ENCODE data around the gene RETREG1.

RETREG1 gene

GRCh38 chr5:16518606-16519005 is 98.2 kb downstream of the RETREG1 start:
- Histone ChIP-seq H3K27ac (ENCODE audit: low read length) (no peak overlapping the region), H3K4me1 (ENCODE audit: insufficient read depth, low read length) (no peaks in the 10 kb centered on the region), H3K79me2 (ENCODE audit: insufficient read depth, low read length) (no peaks in the 10 kb centered on the region), H3K9me3 (ENCODE audit: insufficient read depth, low read length, severe bottlenecking) (no peaks in the 10 kb centered on the region), H2AFZ (ENCODE audit: low read depth, low read length) (no peak overlapping the region), H3K27me3 (ENCODE audit: insufficient read depth, low read length, poor library complexity) (no peaks in the 10 kb centered on the region), H3K36me3 (ENCODE audit: insufficient read depth, low read length) (no peaks in the 10 kb centered on the region), H3K9ac (ENCODE audit: low read depth, low read length) (no peak overlapping the region), H3K4me2 (ENCODE audit: insufficient read depth, low read length) (no peak overlapping the region), H4K20me1 (ENCODE audit: insufficient read depth, low read length) (no peaks in the 10 kb centered on the region), H3K4me3 (ENCODE audit: low read depth in 1 of 2, low read length in 2 of 2) (no peak overlapping the region)
- no peak for ATAC-seq (ENCODE audit: insufficient read depth, low read depth)
- DNase-seq, result no peak
- TF ChIP-seq, protein P1, sequence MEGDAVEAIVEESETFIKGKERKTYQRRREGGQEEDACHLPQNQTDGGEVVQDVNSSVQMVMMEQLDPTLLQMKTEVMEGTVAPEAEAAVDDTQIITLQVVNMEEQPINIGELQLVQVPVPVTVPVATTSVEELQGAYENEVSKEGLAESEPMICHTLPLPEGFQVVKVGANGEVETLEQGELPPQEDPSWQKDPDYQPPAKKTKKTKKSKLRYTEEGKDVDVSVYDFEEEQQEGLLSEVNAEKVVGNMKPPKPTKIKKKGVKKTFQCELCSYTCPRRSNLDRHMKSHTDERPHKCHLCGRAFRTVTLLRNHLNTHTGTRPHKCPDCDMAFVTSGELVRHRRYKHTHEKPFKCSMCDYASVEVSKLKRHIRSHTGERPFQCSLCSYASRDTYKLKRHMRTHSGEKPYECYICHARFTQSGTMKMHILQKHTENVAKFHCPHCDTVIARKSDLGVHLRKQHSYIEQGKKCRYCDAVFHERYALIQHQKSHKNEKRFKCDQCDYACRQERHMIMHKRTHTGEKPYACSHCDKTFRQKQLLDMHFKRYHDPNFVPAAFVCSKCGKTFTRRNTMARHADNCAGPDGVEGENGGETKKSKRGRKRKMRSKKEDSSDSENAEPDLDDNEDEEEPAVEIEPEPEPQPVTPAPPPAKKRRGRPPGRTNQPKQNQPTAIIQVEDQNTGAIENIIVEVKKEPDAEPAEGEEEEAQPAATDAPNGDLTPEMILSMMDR (IDR thresholded peaks at IDR 0.05; ENCODE audit: borderline replicate concordance, extremely low read depth, low read length, poor library complexity, severe bottlenecking), result no peak
- TF ChIP-seq EZH2 (IDR thresholded peaks at IDR 0.05; ENCODE audit: borderline replicate concordance, low read depth, low read length, severe bottlenecking), result no peak

DNA sequence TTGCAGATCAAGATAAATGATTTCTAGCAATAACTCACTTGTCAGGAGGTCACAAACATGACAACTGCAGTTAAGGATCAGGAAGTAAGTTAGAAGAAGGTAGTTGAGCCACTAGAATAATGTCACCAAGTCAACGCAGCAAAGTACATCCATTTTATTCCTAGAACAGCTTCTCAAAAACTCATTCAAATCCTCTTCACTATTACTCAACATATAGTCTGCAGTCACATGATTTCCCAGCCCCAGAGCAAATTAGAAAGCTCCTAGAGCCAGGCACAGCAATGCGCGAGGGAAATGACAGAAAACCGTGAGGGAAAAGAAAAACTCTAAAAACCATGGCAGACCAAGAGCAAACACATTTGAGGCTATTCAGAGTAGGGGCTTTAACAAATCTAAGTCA is 101.3 kb downstream of the RETREG1 start:
- ATAC-seq (ENCODE audit: insufficient read depth, low read depth) (no peak), DNase-seq (no peak)

DNA sequence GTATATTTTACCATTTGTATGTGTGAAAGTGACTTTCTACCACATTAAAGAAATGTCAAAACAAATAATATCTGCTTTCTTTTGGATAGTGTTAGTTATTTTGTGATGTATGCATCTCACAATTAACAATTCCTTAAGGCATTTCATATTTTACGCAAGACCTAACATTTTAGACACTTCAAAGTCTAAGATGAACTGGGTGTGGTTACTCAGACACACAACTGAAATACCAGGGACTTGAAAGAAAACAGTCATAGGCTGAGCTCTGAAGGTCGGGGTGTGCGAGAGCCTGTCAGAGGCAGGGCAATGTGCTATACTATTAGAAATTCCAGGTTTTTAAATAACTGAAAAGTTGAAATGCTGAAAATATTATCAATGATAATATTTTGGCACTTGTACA is 106.7 kb downstream of the RETREG1 start:
- Histone ChIP-seq H2AFZ (ENCODE audit: low read depth, low read length) (no peak overlapping the region), H3K27ac (ENCODE audit: low read length) (no peak overlapping the region), H3K27me3 (ENCODE audit: insufficient read depth, low read length, poor library complexity) (no peaks in the 10 kb centered on the region), H3K4me1 (ENCODE audit: insufficient read depth, low read length) (no peaks in the 10 kb centered on the region), H3K36me3 (ENCODE audit: insufficient read depth, low read length) (no peaks in the 10 kb centered on the region), H3K4me2 (ENCODE audit: insufficient read depth, low read length) (no peak overlapping the region), H3K79me2 (ENCODE audit: insufficient read depth, low read length) (no peaks in the 10 kb centered on the region), H3K9ac (ENCODE audit: low read depth, low read length) (no peak overlapping the region), H4K20me1 (ENCODE audit: insufficient read depth, low read length) (no peaks in the 10 kb centered on the region), H3K4me3 (ENCODE audit: low read depth in 1 of 2, low read length in 2 of 2) (no peak overlapping the region), H3K9me3 (ENCODE audit: insufficient read depth, low read length, severe bottlenecking) (no peaks in the 10 kb centered on the region)
- DNase-seq, result no peak
- TF ChIP-seq EZH2 (IDR thresholded peaks at IDR 0.05; ENCODE audit: borderline replicate concordance, low read depth, low read length, severe bottlenecking), result no peak
- TF ChIP-seq, protein P1 (IDR thresholded peaks at IDR 0.05; ENCODE audit: borderline replicate concordance, extremely low read depth, low read length, poor library complexity, severe bottlenecking), result no peak
- ATAC-seq (ENCODE audit: insufficient read depth, low read depth), result no peak

More for the DNA sequence above, 101.3 kb downstream of the RETREG1 start:
- H3K4me2 ChIP-seq (ENCODE audit: insufficient read depth, low read length), result no peak overlapping the region
- no peak overlapping the region for H3K27ac ChIP-seq (ENCODE audit: low read length)
- TF ChIP-seq EZH2 (IDR thresholded peaks at IDR 0.05; ENCODE audit: borderline replicate concordance, low read depth, low read length, severe bottlenecking), result no peak
- TF ChIP-seq, protein P1 (IDR thresholded peaks at IDR 0.05; ENCODE audit: borderline replicate concordance, extremely low read depth, low read length, poor library complexity, severe bottlenecking), result no peak
- H3K79me2 ChIP-seq (ENCODE audit: insufficient read depth, low read length), result no peaks in the 10 kb centered on the region
- no peaks in the 10 kb centered on the region for H3K36me3 ChIP-seq (ENCODE audit: insufficient read depth, low read length)
- no peaks in the 10 kb centered on the region for H3K9me3 ChIP-seq (ENCODE audit: insufficient read depth, low read length, severe bottlenecking)
- no peaks in the 10 kb centered on the region for H4K20me1 ChIP-seq (ENCODE audit: insufficient read depth, low read length)
- no peaks in the 10 kb centered on the region for H3K27me3 ChIP-seq (ENCODE audit: insufficient read depth, low read length, poor library complexity)
- H3K4me3 ChIP-seq (ENCODE audit: low read depth in 1 of 2, low read length in 2 of 2), result no peak overlapping the region
- H3K4me1 ChIP-seq (ENCODE audit: insufficient read depth, low read length), result no peaks in the 10 kb centered on the region
- no peak overlapping the region for H3K9ac ChIP-seq (ENCODE audit: low read depth, low read length)
- no peak overlapping the region for H2AFZ ChIP-seq (ENCODE audit: low read depth, low read length)
